HK-2 (cell line): ENCODE data around the gene LIPA.
A peak's percentile ranks its signal among the peaks of the same experiment; 100 is the strongest.
"Not testable (repeated sequence)": the region's sequence is repeated elsewhere in the genome, so short reads cannot be mapped to it uniquely, and the experiment has no call there.

Source experiments
- DNase-seq: peaks from one replicate; pipeline ENCODE4 v3.0.0-alpha.2; 2018; ENCODE audit not compliant: unreplicated experiment

The LIPA gene

GRCh38 chr10:89251409-89252224 lies at the start of gene LIPA:
Gene LIPA, minus strand, starts transcription at chr10:89251775. Its CDS starts 4,127 bp downstream, at chr10:89247648.
- peak; percentile 99 for DNase-seq

- DNase-seq, result no peak
Observed at GRCh38 chr10:89301232-89301631, 49.7 kb upstream of the LIPA start.

- no peak for DNase-seq
Observed at GRCh38 chr10:89299031-89299430, 47.5 kb upstream of the LIPA start.

GRCh38 chr10:89297791-89298190 lies 46.2 kb upstream of the LIPA start:
- no peak for DNase-seq

- no peak for DNase-seq
Observed at GRCh38 chr10:89297356-89297755, 45.8 kb upstream of the LIPA start.

DNA sequence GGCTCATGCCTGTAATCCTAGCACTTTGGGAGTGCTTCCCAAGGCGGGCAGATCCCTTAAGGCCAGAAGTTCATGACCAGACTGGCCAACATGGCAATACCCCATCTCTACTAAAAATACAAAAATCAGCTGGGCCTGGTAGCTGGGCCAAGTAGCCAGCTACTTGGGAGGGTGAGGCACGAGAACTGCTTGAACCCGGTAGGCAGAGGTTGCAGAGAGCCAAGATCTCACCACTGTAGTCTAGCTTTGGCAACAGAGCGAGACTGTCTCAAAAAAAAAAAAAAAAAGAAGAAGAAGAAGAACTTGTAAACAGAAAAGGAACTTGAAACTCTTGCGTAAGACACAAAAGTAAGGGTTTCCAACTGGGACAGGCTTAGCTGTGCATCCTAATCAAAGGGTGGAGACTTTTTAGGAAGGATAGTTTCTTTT lies 44.7 kb upstream of the LIPA start:
- DNase-seq, result no peak

DNA sequence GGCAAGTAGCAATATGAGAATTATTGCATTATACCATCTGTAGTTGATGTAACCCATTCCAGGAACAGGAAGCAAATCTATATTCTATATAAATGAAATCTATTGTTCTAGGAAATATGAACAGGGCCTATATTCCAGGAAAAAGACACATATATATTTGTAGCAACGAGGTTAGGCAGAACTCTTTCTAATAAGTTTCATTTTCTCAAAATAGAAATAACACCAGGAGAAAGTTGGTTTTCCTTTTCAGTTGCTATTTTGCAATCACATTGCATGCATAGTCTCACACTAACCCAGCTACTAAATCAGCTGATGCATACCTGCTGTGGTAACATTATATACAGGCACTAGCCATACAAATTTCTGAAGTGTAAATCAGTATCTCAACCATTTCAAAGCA lies 44.0 kb upstream of the LIPA start:
- DNase-seq, result no peak

DNA sequence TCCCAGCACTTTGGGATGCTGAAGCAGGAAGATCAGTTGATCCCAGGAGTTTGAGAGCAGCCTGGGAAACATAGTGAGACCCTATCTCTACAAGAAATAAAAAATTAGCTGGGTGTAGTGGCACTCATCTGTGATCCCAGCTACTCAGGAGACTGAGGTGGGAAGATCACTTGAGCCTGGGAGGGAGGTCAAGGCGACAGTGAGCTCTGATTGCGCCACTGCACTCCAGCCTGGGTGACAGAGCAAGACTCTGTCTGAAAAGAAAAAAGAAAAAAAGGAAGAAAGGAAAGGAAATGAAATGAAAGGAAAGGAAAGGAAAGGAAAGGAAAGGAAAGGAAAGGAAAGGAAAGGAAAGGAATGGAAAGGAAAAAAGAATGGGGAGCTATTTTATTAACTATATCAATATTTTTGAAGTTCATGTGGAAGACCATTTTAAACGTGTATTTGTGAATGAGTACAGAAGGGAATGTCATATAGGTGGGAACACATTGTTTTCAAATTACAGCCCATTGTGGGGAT lies 43.2 kb upstream of the LIPA start:
- DNase-seq, result no peak

DNA sequence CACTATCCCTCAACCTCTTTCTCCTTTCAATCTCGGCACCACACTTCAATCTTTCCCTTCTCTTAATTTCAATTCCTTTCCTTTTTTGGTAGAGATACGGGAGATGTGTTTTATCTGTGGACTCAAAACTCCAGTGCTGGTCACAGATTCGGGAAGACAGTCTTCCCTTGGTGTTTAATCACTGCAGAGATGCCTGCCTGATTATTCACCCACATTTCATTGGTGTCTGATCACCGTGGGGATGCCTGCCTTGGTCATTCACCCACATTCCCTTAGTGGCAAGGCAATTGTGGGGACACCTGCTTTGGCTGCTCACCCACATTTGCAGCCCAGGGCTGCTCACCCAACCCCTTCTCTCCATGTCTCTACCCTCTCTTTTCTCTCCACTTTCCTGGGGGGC lies 33.7 kb upstream of the LIPA start:
- DNase-seq, result not testable (repeated sequence)

GRCh38 chr10:89284711-89285110 lies 33.1 kb upstream of the LIPA start:
- not testable (repeated sequence) for DNase-seq

GRCh38 chr10:89283936-89284475 lies 32.4 kb upstream of the LIPA start:
- peak; percentile 67 for DNase-seq

DNA sequence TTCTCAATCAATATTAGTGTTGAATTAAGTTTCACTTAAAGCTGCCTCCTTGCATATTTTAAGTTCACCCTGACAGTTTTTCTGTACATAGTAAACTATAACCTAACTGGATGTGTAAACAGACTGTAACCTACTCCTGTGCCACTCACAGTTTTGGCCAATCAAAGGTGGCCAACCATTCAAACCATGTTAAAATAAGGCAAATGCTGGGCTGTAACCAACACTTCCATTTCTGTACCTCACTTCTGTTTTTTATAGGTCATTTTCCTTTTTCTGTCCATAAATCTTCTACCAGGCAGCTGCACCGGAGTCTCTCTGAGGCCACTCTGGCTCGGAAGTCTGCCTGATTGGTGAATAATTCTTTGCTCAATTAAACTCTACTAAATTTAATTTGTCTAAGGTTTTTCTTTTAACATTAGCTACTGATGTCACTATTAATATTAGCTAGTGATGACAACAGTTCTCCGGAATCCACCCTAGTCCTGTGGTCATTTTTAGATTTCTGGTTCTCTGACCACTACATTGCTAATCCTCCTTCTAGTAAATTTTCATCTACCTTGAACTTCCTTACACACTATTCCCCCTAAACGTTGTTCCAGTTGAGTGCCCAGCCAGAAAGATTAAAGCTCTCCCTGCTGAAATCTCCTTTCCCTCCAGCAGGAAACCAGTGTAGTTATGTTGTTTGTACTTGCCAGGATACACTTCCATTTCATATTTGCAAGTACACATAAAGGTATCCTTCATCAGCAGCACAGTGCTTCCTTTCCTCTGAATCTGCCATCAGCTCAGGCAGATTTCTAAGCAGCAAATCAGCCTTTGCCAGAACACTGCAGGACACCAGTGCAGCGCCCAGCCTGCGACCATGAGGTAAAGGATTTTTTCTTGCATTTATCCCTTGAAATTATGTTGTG lies 31.7 kb upstream of the LIPA start:
- no peak for DNase-seq

DNA sequence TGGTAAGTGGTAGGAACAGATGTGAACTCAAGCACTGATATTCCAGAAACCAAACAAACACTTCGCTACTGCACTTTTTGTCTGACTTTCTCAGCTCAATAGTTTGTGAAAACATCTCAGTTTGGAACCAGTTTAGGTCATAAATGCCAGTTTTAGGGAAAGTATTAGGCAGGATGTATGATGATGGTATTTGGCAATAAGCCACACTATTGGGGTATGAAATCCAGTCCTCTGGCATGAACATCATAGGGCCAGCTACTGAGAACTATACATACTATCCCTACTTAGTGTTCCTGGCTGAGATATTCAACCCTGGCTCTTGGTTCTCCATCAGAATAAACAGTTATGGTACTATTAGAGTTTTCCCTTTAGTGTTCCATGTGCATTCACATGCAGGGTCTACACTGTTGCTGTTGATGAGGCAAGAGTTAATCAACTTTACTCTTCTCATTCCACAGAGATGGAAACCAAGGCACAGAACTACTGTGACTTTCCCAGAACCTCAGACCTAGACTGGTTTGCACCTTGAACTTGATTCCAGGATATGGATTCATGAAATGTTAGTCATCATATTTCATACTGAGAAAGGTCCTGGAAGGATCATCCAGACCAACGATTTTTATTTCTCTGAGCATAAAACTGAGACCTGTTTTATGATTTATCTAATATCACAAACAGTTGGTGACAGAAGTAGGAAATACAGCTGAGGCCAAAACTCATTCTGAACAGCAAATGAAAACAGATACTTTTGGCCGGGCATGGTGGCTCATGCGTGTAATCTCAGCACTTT lies 30.2 kb upstream of the LIPA start:
- DNase-seq, result no peak

GRCh38 chr10:89280508-89280907 lies 28.9 kb upstream of the LIPA start:
- DNase-seq, result no peak

DNA sequence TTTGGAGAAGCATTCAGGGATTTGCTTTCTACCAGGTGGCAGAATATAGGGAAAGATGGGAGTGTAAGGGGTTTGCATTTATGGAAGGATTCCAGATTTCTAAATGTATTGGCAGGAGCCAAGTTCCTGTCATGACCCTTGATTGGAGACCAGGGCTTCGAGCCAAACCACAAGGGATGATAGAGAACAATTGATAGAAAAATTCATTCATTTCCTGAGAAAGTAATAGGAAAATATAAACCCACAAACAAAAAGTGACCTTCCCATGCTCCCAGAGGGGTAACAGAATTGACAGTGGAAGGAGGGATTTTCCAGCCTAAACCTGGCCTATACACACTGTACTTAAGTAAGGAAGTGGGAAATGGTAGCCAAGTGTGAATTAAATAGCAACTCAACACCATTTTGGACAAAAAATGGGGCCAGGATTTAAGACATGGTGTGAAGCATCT lies 27.9 kb upstream of the LIPA start:
- no peak for DNase-seq

GRCh38 chr10:89278900-89279392 lies 27.4 kb upstream of the LIPA start:
- no peak for DNase-seq

DNA sequence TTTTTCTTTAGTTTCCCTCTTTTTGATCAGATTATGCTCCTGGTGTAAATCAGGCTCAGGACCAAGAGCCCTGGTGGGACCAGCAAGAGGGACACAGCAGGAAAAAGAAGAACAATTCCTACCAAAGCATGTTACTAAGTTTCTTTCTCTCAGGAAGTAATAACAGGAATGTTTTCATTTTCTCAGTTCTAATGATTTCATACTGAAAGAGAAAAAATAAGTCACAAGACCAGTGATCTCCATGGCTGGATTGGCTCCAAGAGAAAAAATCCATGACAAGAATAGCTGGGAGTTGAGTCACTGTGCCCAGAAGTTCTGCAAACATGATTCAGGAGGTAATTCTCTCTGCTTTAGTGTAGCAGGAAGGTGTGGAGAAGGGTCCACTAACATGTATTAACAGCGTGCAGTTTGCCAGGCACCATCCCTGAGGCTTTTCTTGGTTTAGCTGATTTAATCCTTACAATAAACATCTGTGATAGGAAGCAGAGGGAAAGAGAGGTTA lies 26.5 kb upstream of the LIPA start:
- DNase-seq, result peak; percentile 73

GRCh38 chr10:89275383-89275782 lies 23.8 kb upstream of the LIPA start:
- no peak for DNase-seq

DNA sequence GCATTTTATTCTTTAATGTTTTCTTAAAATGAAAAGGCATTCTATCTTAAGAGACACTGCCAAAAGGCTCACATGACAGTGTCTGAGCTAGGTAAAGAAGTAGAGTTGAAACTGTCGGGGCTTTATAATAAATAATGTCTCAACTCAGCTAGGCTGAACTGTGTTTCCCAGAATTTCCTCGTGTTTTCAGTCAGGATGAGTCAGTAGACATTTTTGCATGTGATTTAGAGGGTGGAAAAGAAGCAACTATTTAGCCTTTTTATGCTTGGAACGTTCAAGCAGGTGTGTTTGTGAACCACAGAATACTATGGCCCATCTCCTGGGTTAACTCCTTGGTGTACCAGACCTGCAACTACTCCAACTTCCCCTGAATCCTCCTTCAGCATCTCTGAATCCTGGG lies 23.4 kb upstream of the LIPA start:
- DNase-seq, result no peak

DNA sequence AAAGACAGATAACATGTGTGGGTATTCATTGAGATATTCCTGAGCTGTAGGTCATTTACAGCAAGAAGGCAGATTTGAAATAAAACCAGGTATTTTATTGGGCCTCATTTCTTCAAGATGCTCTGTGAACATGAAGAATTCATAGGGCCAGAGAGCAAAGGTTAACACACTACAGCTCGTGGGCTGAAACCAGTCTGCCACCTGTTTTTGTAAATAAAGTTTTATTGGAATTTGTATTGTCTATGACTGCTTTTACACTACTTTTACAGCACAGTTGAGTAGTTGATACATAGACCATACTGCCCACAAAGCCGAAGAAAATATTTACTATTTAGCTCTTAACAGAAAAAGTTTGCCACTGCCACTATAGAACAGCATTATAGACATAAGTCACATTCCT lies 22.1 kb upstream of the LIPA start:
- DNase-seq, result no peak

DNA sequence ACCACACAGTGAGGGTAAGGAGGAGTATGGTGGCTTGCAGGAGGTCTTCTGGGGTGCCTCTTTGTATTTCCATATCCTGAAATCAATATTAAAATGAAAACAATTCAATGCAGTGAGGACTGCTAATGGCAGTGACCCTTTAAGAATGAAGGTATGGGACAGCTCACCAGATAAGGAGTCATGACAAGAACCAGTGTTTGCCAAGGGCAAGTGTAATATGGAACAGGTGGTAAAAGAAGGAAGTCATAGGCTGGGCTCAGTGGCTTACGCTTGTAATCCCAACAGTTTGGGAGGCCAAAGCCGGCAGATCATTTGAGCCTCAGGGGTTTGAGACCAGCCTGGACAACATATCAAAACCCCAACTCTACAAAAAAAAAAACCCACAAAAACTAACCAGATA lies 20.0 kb upstream of the LIPA start:
- no peak for DNase-seq
